ENCODE measurements around the gene SLIT3.

DNA sequence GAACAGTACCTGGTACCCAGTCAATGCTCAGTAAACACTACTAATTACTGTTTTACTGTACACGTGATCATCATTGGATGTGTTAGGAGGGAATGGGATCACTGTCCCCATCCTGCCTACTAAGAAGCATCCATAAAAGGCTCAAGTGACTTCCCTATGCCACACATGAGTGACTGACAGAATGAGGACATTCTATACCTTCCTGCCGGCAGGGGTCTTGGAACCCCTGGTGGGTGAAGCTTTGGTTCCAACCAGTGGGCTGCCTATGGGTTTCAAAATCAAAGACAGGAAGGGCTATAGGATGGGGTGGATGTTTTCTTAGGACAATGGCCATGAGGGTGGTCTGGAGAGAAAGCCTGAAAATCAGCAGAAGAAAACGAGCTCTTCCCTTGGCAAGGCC is 512.2 kb downstream of the SLIT3 start:
- no peak for TF ChIP-seq POLR2A (IDR thresholded peaks at IDR 0.05; ENCODE audit: borderline replicate concordance, extremely low read depth, insufficient read depth, insufficient read length)
- TF ChIP-seq, protein P1, sequence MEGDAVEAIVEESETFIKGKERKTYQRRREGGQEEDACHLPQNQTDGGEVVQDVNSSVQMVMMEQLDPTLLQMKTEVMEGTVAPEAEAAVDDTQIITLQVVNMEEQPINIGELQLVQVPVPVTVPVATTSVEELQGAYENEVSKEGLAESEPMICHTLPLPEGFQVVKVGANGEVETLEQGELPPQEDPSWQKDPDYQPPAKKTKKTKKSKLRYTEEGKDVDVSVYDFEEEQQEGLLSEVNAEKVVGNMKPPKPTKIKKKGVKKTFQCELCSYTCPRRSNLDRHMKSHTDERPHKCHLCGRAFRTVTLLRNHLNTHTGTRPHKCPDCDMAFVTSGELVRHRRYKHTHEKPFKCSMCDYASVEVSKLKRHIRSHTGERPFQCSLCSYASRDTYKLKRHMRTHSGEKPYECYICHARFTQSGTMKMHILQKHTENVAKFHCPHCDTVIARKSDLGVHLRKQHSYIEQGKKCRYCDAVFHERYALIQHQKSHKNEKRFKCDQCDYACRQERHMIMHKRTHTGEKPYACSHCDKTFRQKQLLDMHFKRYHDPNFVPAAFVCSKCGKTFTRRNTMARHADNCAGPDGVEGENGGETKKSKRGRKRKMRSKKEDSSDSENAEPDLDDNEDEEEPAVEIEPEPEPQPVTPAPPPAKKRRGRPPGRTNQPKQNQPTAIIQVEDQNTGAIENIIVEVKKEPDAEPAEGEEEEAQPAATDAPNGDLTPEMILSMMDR (IDR thresholded peaks at IDR 0.05 in 2 of 3, conservative IDR thresholded peaks at IDR 0.05 in 1 of 3; ENCODE audit: borderline replicate concordance in 1 of 3, insufficient read depth in 1 of 3, low read depth in 2 of 3, low read length in 2 of 3), result no peak
- TF ChIP-seq SP1 (IDR thresholded peaks at IDR 0.05; ENCODE audit: low read depth), result no peak
- TF ChIP-seq, protein P2, sequence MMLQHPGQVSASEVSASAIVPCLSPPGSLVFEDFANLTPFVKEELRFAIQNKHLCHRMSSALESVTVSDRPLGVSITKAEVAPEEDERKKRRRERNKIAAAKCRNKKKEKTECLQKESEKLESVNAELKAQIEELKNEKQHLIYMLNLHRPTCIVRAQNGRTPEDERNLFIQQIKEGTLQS (IDR thresholded peaks at IDR 0.05), result no peak
- no peak for TF ChIP-seq TCF7L2 (IDR thresholded peaks at IDR 0.05; ENCODE audit: borderline replicate concordance, extremely low read depth, insufficient read depth, insufficient read length)
- no peak for TF ChIP-seq RAD21 (IDR thresholded peaks at IDR 0.05; ENCODE audit: low read depth)
- no peak for TF ChIP-seq YY1 (IDR thresholded peaks at IDR 0.05; ENCODE audit: extremely low read depth, insufficient replicate concordance, low read depth, low read length)
- no peak for TF ChIP-seq EZH2 (IDR thresholded peaks at IDR 0.05)
- no peak for TF ChIP-seq EGR1 (IDR thresholded peaks at IDR 0.05; ENCODE audit: low read depth)
- no peak for TF ChIP-seq SIN3A (IDR thresholded peaks at IDR 0.05; ENCODE audit: low read depth)
- TF ChIP-seq JUND (IDR thresholded peaks at IDR 0.05), result no peak

Measured in HCT116 (cell line).